HCT116 (cell line): ENCODE measurements around the gene FSTL4. TPM values are rescaled to one million over a fixed set of nuclear protein-coding genes. Genes with fewer than 3 reads are reported as not detected.

Experiments used
- ATAC-seq: fragments of 200-7000 bp; cut with Tn5 transposase; 2 replicates; pipeline ENCODE4 v1.9.1; 2020; ENCODE audit warnings: mild to moderate bottlenecking, moderate library complexity
- BruUV-seq: library from RNA; stranded (reverse); fragments of 400-500 nt; replicated peaks from 2 replicates; lab custom pipeline; 2021; lab: Mats Ljungman, UMichigan
- CTCF ChIA-PET: fragments of 300-600 bp; sonication (Branson Sonifier 250); formaldehyde crosslinking; loops from one replicate; lab custom pipeline; 2021; ENCODE audit warnings: antibody characterized with exemption; lab: Charles Lee
- POLR2A ChIA-PET: fragments of 300-600, 350-600 bp; sonication (Branson Sonifier 250); formaldehyde crosslinking; loops from one replicate; lab custom pipeline; 2021; ENCODE audit warnings: antibody characterized with exemption; lab: Charles Lee
- RAD21 ChIA-PET, 2 experiments: fragments of 300-600 bp; sonication (Branson Sonifier 250); formaldehyde crosslinking; loops; one replicate each; lab custom pipeline; 2023; ENCODE audit warnings: low total read pairs in 2 of 2; ENCODE audit not compliant: uncharacterized antibody in 2 of 2, unreplicated experiment in 2 of 2, low non-redundant PET in 1 of 2; lab: Charles Lee
- DNase-seq: peaks from one replicate; pipeline ENCODE4 v3.0.0-alpha.2; 2010; ENCODE audit warnings: low read depth, low spot score
- H2AFZ ChIP-seq: fragments of 200-600 bp; shearing (Covaris generic), sonication (generic); 2 replicates; pipeline ENCODE4 v1.6.1; 2017; ENCODE audit warnings: low read depth, mixed run types, mixed read lengths, antibody characterized with exemption, low read length; ENCODE audit not compliant: poor library complexity, severe bottlenecking
- H3K27ac ChIP-seq: 2 replicates; pipeline ENCODE4 v1.5.1; 2012; ENCODE audit warnings: low read depth, low read length
- H3K27me3 ChIP-seq: fragments of 200-600 bp; sonication (generic); 2 replicates; pipeline ENCODE4 v1.6.1; 2016; ENCODE audit warnings: mixed run types, low read length, mixed read lengths; ENCODE audit not compliant: insufficient read depth
- H3K36me3 ChIP-seq, 2 experiments: fragments of 200-500 bp in 1 of 2; fragments of 200-600 bp in 1 of 2; sonication (Bioruptor generic) in 1 of 2; sonication (generic) in 1 of 2; 2 replicates each; pipeline versions ENCODE4 v1.5.1 to v1.6.1; 2014 to 2016; ENCODE audit warnings: low read length in 2 of 2, inconsistent platforms in 1 of 2, mixed read lengths in 1 of 2, mixed run types in 1 of 2; ENCODE audit not compliant: insufficient read depth in 2 of 2, control insufficient read depth in 1 of 2
- H3K4me1 ChIP-seq, 2 experiments: fragments of 200-600 bp in 1 of 2; sonication (generic) in 1 of 2; 2 replicates each; pipeline versions ENCODE4 v1.5.1 to v1.6.1; 2012 to 2017; ENCODE audit warnings: low read length in 2 of 2, inconsistent platforms in 1 of 2, mild to moderate bottlenecking in 1 of 2, mixed read lengths in 1 of 2, mixed run types in 1 of 2, moderate library complexity in 1 of 2; ENCODE audit not compliant: insufficient read depth in 2 of 2, control insufficient read depth in 1 of 2
- H3K4me2 ChIP-seq: fragments of 200-600 bp; sonication (generic); 2 replicates; pipeline ENCODE4 v1.6.1; 2017; ENCODE audit warnings: mixed run types, low read length, mixed read lengths
- H3K4me3 ChIP-seq, 2 experiments: fragments of 200-600 bp in 1 of 2; sonication (generic) in 1 of 2; replicated peaks in 1 of 2; 2 replicates each; pipeline ENCODE4 v1.5.1; 2011 to 2016; ENCODE audit warnings: low read length in 2 of 2, control low read depth in 1 of 2, low read depth in 1 of 2, mild to moderate bottlenecking in 1 of 2, mixed read lengths in 1 of 2, mixed run types in 1 of 2
- H3K79me2 ChIP-seq: fragments of 200-600 bp; sonication (generic); 2 replicates; pipeline ENCODE4 v1.6.1; 2017; ENCODE audit warnings: mild to moderate bottlenecking, mixed run types, low read length, moderate library complexity, mixed read lengths; ENCODE audit not compliant: insufficient read depth
- H3K9ac ChIP-seq: fragments of 200-600 bp; sonication (generic); 2 replicates; pipeline ENCODE4 v1.6.1; 2016; ENCODE audit warnings: low read length, mixed read lengths
- H3K9me2 ChIP-seq: fragments of 200-600 bp; sonication (generic), shearing (Covaris generic); 2 replicates; pipeline ENCODE4 v1.6.1; 2017; ENCODE audit warnings: mixed run types, mild to moderate bottlenecking, moderate library complexity; ENCODE audit not compliant: insufficient read depth
- H3K9me3 ChIP-seq, 2 experiments: fragments of 200-500 bp in 1 of 2; fragments of 200-600 bp in 1 of 2; sonication (Bioruptor generic) in 1 of 2; sonication (generic) in 1 of 2; 2 replicates each; pipeline ENCODE4 v1.6.1; 2014 to 2017; ENCODE audit warnings: low read length in 2 of 2, mixed read lengths in 2 of 2, inconsistent platforms in 1 of 2, low read depth in 1 of 2, mild to moderate bottlenecking in 1 of 2, mixed run types in 1 of 2, moderate library complexity in 1 of 2; ENCODE audit not compliant: control insufficient read depth in 1 of 2, insufficient read depth in 1 of 2
- H4K20me1 ChIP-seq: fragments of 200-600 bp; sonication (generic), shearing (Covaris generic); 2 replicates; pipeline ENCODE4 v1.6.1; 2017; ENCODE audit warnings: mixed run types, mild to moderate bottlenecking, moderate library complexity; ENCODE audit not compliant: insufficient read depth
- CEBPB ChIP-seq: IDR thresholded peaks from 2 replicates; pipeline ENCODE4 v1.6.1; 2012; ENCODE audit warnings: low read depth
- EGR1 ChIP-seq: IDR thresholded peaks from 2 replicates; pipeline ENCODE4 v1.6.1; 2012; ENCODE audit warnings: low read depth
- ELF1 ChIP-seq: IDR thresholded peaks from 2 replicates; pipeline ENCODE4 v1.6.1; 2012; ENCODE audit warnings: low read depth, borderline replicate concordance
- EZH2 ChIP-seq: fragments of 200-600 bp; sonication (generic); IDR thresholded peaks from 2 replicates; pipeline ENCODE4 v1.6.1; 2017; ENCODE audit warnings: antibody characterized with exemption, mixed run types
- FOSL1 ChIP-seq: IDR thresholded peaks from 2 replicates; pipeline ENCODE4 v1.6.1; 2012; ENCODE audit warnings: low read depth
- POLR2A ChIP-seq: IDR thresholded peaks from 2 replicates; pipeline ENCODE4 v1.7.0; 2011; ENCODE audit warnings: borderline replicate concordance; ENCODE audit not compliant: insufficient read depth, insufficient read length; ENCODE audit errors: extremely low read depth
- RAD21 ChIP-seq: IDR thresholded peaks from 2 replicates; pipeline ENCODE4 v1.6.1; 2012; ENCODE audit warnings: low read depth, mild to moderate bottlenecking
- SIN3A ChIP-seq: IDR thresholded peaks from 2 replicates; pipeline ENCODE4 v1.6.1; 2012; ENCODE audit warnings: low read depth
- SP1 ChIP-seq: IDR thresholded peaks from 2 replicates; pipeline ENCODE4 v1.6.1; 2012; ENCODE audit warnings: low read depth
- SRF ChIP-seq: IDR thresholded peaks from 2 replicates; pipeline ENCODE4 v1.6.1; 2012; ENCODE audit warnings: low read depth
- TCF7L2 ChIP-seq: IDR thresholded peaks from 2 replicates; pipeline ENCODE4 v1.7.0; 2011; ENCODE audit warnings: borderline replicate concordance, inconsistent platforms; ENCODE audit not compliant: insufficient read depth, insufficient read length; ENCODE audit errors: extremely low read depth
- ZFX ChIP-seq: fragments of 450-650 bp; IDR thresholded peaks from 2 replicates; pipeline ENCODE4 v1.6.1; 2017
- intact Hi-C: fragments of 100-400 bp; cut with micrococcal nuclease; formaldehyde crosslinking; loops from 2 replicates; pipeline ENCODE4 v1.10.0; 2022
- total RNA-seq: library from RNA; stranded (reverse); gene quantifications from one replicate; pipeline ENCODE4 v1.2.1, GENCODE V29; 2021; ENCODE audit not compliant: unreplicated experiment
- TF ChIP-seq, protein P1 (sequence below): IDR thresholded peaks from 2 replicates; pipeline ENCODE4 v1.6.1; 2012
- TF ChIP-seq, protein P2 (sequence below): IDR thresholded peaks from 2 replicates; pipeline ENCODE4 v1.6.1; 2011; ENCODE audit warnings: mild to moderate bottlenecking, low read length, moderate library complexity; ENCODE audit not compliant: insufficient replicate concordance; ENCODE audit errors: extremely low read depth

FSTL4 gene
- total RNA-seq, 1 experiment from 2014 or later: 0.37 TPM

DNA sequence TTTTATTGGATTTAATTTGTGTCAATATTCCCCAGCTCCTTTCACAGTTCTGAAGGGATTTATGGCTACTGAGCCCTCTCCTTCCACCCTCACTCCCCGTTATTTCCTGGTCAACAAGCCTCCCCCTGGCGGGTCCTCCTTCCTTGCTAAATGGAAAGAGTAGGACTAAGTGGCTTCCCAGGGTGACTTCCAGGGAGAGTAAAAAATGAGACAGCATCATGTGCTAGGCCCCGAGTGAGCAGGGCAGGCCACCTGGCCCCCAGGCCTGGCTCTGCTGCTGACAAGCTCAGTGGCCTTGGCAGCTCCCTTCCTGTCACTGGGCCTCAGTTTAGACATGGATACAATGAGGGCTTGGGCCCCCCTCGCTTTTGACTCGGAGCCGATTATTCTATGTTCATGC is 359.3 kb downstream of the FSTL4 start:
- ChIA-PET POLR2A (no interaction called here), CTCF (no interaction called here), RAD21 (no interaction called here)
- H3K36me3 ChIP-seq: no peaks in the 10 kb centered on the region
- H3K79me2 ChIP-seq: no peaks in the 10 kb centered on the region
- H4K20me1 ChIP-seq: no peaks in the 10 kb centered on the region
- H3K9me2 ChIP-seq: no peaks in the 10 kb centered on the region
- no peak overlapping the region for H3K27ac ChIP-seq
- H3K4me2 ChIP-seq: no peak overlapping the region
- H3K9ac ChIP-seq: no peak overlapping the region
- peaks cover 0 to 12% of the 10 kb centered on the region in 2 experiments; a peak in 1 of 4 replicates for H3K4me1 ChIP-seq
- intact Hi-C loops: no loop called here
- H3K9me3 ChIP-seq: no peaks in the 10 kb centered on the region
- DNase-seq: no peak
- no peak for ATAC-seq
- H3K4me3 ChIP-seq: no peak overlapping the region
- no peak for TF ChIP-seq CEBPB
- no peak for TF ChIP-seq EZH2
- no peak for TF ChIP-seq EGR1
- TF ChIP-seq SP1: no peak
- TF ChIP-seq POLR2A: no peak
- TF ChIP-seq, protein P1, sequence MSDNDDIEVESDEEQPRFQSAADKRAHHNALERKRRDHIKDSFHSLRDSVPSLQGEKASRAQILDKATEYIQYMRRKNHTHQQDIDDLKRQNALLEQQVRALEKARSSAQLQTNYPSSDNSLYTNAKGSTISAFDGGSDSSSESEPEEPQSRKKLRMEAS: no peak
- no peak for TF ChIP-seq SRF
- no peak for TF ChIP-seq ZFX
- TF ChIP-seq, protein P2, sequence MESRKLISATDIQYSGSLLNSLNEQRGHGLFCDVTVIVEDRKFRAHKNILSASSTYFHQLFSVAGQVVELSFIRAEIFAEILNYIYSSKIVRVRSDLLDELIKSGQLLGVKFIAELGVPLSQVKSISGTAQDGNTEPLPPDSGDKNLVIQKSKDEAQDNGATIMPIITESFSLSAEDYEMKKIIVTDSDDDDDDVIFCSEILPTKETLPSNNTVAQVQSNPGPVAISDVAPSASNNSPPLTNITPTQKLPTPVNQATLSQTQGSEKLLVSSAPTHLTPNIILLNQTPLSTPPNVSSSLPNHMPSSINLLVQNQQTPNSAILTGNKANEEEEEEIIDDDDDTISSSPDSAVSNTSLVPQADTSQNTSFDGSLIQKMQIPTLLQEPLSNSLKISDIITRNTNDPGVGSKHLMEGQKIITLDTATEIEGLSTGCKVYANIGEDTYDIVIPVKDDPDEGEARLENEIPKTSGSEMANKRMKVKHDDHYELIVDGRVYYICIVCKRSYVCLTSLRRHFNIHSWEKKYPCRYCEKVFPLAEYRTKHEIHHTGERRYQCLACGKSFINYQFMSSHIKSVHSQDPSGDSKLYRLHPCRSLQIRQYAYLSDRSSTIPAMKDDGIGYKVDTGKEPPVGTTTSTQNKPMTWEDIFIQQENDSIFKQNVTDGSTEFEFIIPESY: no peak
- no peak for TF ChIP-seq SIN3A
- TF ChIP-seq ELF1: no peak
- H2AFZ ChIP-seq: no peak overlapping the region
- no peaks in the 10 kb centered on the region for H3K27me3 ChIP-seq
- no TSS peak for BruUV-seq

DNA sequence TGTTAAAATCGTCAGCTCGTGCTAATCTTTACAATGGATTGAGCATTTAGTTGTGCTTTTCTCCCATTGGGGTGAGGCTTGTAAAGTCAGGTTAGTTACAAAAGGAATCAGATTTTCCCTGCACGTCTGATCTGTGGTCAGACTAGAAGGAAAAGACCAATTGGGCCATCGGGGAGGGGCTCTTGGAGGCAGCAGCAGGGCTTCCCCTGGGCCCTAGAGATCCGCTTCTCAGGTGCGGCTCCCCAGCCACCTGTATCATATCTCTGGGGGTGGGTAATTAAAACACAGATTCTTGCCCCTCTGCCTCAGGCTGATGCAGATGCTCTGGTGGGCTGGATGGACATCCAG is 360.2 kb downstream of the FSTL4 start:
- Histone ChIP-seq H3K4me2 (no peak overlapping the region), H3K27ac (no peak overlapping the region), H3K9me2 (no peaks in the 10 kb centered on the region), H3K79me2 (no peaks in the 10 kb centered on the region), H3K27me3 (no peaks in the 10 kb centered on the region), H4K20me1 (no peaks in the 10 kb centered on the region), H3K4me1 (peaks cover under 1 to 22% of the 10 kb centered on the region in 2 experiments), H3K9ac (no peak overlapping the region), H2AFZ (no peak overlapping the region), H3K36me3 (no peaks in the 10 kb centered on the region)
- ChIA-PET RAD21 (interaction anchor here in 1 of 2 experiments (0.6 kb wide), 1 partner anchor 215 kb away, joined by 4 read pairs; no protein-coding TSS in a partner anchor), POLR2A (no interaction called here)
- intact Hi-C loops: no loop called here
- ATAC-seq: no peak
- TF ChIP-seq CEBPB (no peak), TCF7L2 (no peak), FOSL1 (no peak), SP1 (no peak), RAD21 (no peak)
- TF ChIP-seq, all 23 proteins: peak for 0
- no TSS peak for BruUV-seq
- Histone ChIP-seq H3K9me3 (no peaks in the 10 kb centered on the region), H3K4me3 (no peak overlapping the region)
- no peak for DNase-seq
- CTCF ChIA-PET: no interaction called here
